Coronary artery (tissue), 2 donors: ENCODE measurements around the gene TP73.
"Not testable (repeated sequence)": the region's sequence is repeated elsewhere in the genome, so short reads cannot be mapped to it uniquely, and the experiment has no call there.

ENCODE experiments used
- DNase-seq: peaks from one replicate; pipeline ENCODE4 v3.0.0-alpha.2; 2017; ENCODE audit warnings: low spot score
- H3K27ac ChIP-seq, 2 donors: fragments of 200-600 bp; sonication (generic); one replicate each; pipeline ENCODE4 v1.5.1; 2016 to 2019
- H3K4me3 ChIP-seq: fragments of 200-600 bp; sonication (generic); 2 replicates; pipeline ENCODE4 v1.5.1; 2016; ENCODE audit warnings: mild to moderate bottlenecking, moderate library complexity
- CTCF ChIP-seq: fragments of 200-600 bp; sonication (generic); IDR thresholded peaks from one replicate; pipeline ENCODE4 v1.5.1; 2019; ENCODE audit warnings: antibody characterized with exemption

The TP73 gene

GRCh38 chr1:3620708-3621107 lies 31.6 kb upstream of the TP73 start:
- DNase-seq = no peak
- Histone ChIP-seq H3K4me3 (no peak overlapping the region), H3K27ac (no peak overlapping the region)
- TF ChIP-seq CTCF = no peak

- not testable (repeated sequence) for DNase-seq, H3K4me3 ChIP-seq, H3K27ac ChIP-seq
- TF ChIP-seq CTCF = peak; percentile 40
Observed at GRCh38 chr1:3621151-3621671, 31.1 kb upstream of the TP73 start.

GRCh38 chr1:3622102-3622501 lies 30.2 kb upstream of the TP73 start:
- not testable (repeated sequence) for H3K27ac ChIP-seq, H3K4me3 ChIP-seq, DNase-seq

- Histone ChIP-seq H3K27ac (peak overlapping the region; percentile 56 to 61), H3K4me3 (peak overlapping the region; percentile 85)
- TF ChIP-seq CTCF = no peak
- no peak for DNase-seq
Observed at GRCh38 chr1:3623441-3624199, 28.7 kb upstream of the TP73 start.

- TF ChIP-seq CTCF = no peak
- DNase-seq = peak; percentile 98
- Histone ChIP-seq H3K27ac (peak within 1 kb of the TSS; percentile 71 to 91), H3K4me3 (peak within 1 kb of the TSS; percentile 85)
Observed at GRCh38 chr1:3624200-3625136, 27.8 kb upstream of the TP73 start, which contains the start of gene TPRG1L. TPRG1L (plus strand) TSS chr1:3625015; CDS start chr1:3625073, 58 bp downstream.

- peak overlapping the region; percentile 71 to 91 for H3K27ac ChIP-seq
- no peak for TF ChIP-seq CTCF
- H3K4me3 ChIP-seq = peak overlapping the region; percentile 85
- no peak for DNase-seq
Observed at GRCh38 chr1:3625151-3625907, 27.0 kb upstream of the TP73 start.
